HepG2 (cell line): Measurements from ENCODE around the gene ZNRD2. TPM values are rescaled to one million over a fixed set of nuclear protein-coding genes. Genes with fewer than 3 reads are reported as not detected.

ENCODE experiments used
- ATAC-seq: fragments of 200-7000 bp; cut with Tn5 transposase; 3 replicates; pipeline ENCODE4 v1.9.1; 2020; ENCODE audit warnings: mild to moderate bottlenecking, moderate library complexity
- BruUV-seq: library from RNA; stranded (reverse); fragments of 400-500 nt; replicated peaks from 2 replicates; lab custom pipeline; 2021; lab: Mats Ljungman, UMichigan
- CTCF ChIA-PET: fragments of 300-600 bp; formaldehyde crosslinking; extraction: SDS; loops from one replicate; lab custom pipeline; 2021; ENCODE audit warnings: low total read pairs, inconsistent platforms, low intra/inter-chr PET ratio; lab: Yijun Ruan, JAX
- POLR2A ChIA-PET: fragments of 350-600 bp; sonication (Branson Sonifier 250); formaldehyde crosslinking; loops from one replicate; lab custom pipeline; 2020; ENCODE audit warnings: antibody characterized with exemption, inconsistent platforms; lab: Yijun Ruan, JAX
- DNase-seq: peaks from one replicate; pipeline ENCODE4 v3.0.0-alpha.2; 2015; ENCODE audit warnings: low spot score
- FAIRE-seq: peaks from 3 replicates; lab custom pipeline; 2011; peaks lifted over from hg19 to GRCh38; lab: Jason Lieb, UNC
- H2AFZ ChIP-seq: one replicate; pipeline ENCODE4 v1.6.1; 2011; ENCODE audit warnings: low read length, inconsistent platforms
- H3K27ac ChIP-seq: fragments of 300-600 bp; 3 replicates; pipeline ENCODE4 v1.8.0; 2011; ENCODE audit warnings: mixed run types, mild to moderate bottlenecking, mixed read lengths, low read length, inconsistent platforms; ENCODE audit not compliant: insufficient read depth; ENCODE audit errors: extremely low read length
- H3K27me3 ChIP-seq, 2 experiments: fragments of 200-600 bp in 1 of 2; 2 replicates in 1 of 2; 3 replicates in 1 of 2; pipeline versions ENCODE4 v1.6.0 to v1.8.0; 2011; ENCODE audit warnings: low read length in 2 of 2, mild to moderate bottlenecking in 2 of 2, moderate library complexity in 2 of 2, inconsistent platforms in 1 of 2; ENCODE audit not compliant: insufficient read depth in 2 of 2, control insufficient read depth in 1 of 2
- H3K36me3 ChIP-seq, 2 experiments: fragments of 200-600 bp in 1 of 2; replicated peaks in 1 of 2; 2 replicates in 1 of 2; 3 replicates in 1 of 2; pipeline versions ENCODE4 v1.5.1 to v1.8.0; 2011; ENCODE audit warnings: low read length in 2 of 2, inconsistent platforms in 1 of 2; ENCODE audit not compliant: insufficient read depth in 2 of 2, control insufficient read depth in 1 of 2
- H3K4me1 ChIP-seq: 2 replicates; pipeline ENCODE4 v1.5.1; 2012; ENCODE audit warnings: low read length, inconsistent platforms; ENCODE audit not compliant: insufficient read depth
- H3K4me2 ChIP-seq: 2 replicates; pipeline ENCODE4 v1.6.0; 2011; ENCODE audit warnings: low read depth, low read length, inconsistent platforms
- H3K4me3 ChIP-seq, 3 experiments: fragments of 200-600 bp in 1 of 3; sonication (generic), shearing (Covaris generic) in 1 of 3; replicated peaks in 1 of 3; 2 replicates each; pipeline ENCODE4 v1.5.1; 2011 to 2016; ENCODE audit warnings: low read length in 3 of 3, inconsistent platforms in 2 of 3, low read depth in 2 of 3, mild to moderate bottlenecking in 2 of 3, control low read depth in 1 of 3, mixed read lengths in 1 of 3; ENCODE audit not compliant: insufficient read depth in 1 of 3
- H3K79me2 ChIP-seq: one replicate; pipeline ENCODE4 v1.6.1; 2011; ENCODE audit warnings: low read length, inconsistent platforms; ENCODE audit not compliant: insufficient read depth
- H3K9ac ChIP-seq: 2 replicates; pipeline ENCODE4 v1.6.0; 2011; ENCODE audit warnings: mild to moderate bottlenecking, low read depth, low read length, inconsistent platforms; ENCODE audit not compliant: insufficient read depth
- H3K9me3 ChIP-seq: 2 replicates; pipeline ENCODE4 v1.5.1; 2012; ENCODE audit warnings: mild to moderate bottlenecking, low read length
- H4K20me1 ChIP-seq: 2 replicates; pipeline ENCODE4 v1.6.0; 2011; ENCODE audit warnings: inconsistent platforms, mild to moderate bottlenecking, low read length, moderate library complexity; ENCODE audit not compliant: insufficient read depth
- EED ChIP-seq: sonication (generic); formaldehyde crosslinking; IDR thresholded peaks from 2 replicates; pipeline ENCODE4 v1.5.0; 2020; ENCODE audit warnings: mild to moderate bottlenecking, missing genetic modification reagents
- HIVEP1 ChIP-seq: sonication (generic); formaldehyde crosslinking; IDR thresholded peaks from 2 replicates; pipeline ENCODE4 v1.4.0; 2020; ENCODE audit warnings: mild to moderate bottlenecking, missing genetic modification reagents
- HNF4A ChIP-seq: sonication (generic); formaldehyde crosslinking; IDR thresholded peaks from 2 replicates; pipeline ENCODE4 v1.4.0; 2020; ENCODE audit warnings: missing genetic modification reagents
- PCBP2 ChIP-seq: fragments of 200-400 bp; formaldehyde crosslinking; optimal IDR thresholded peaks from 2 replicates; pipeline ENCODE3; 2018; ENCODE audit warnings: low read length, low read depth; ENCODE audit not compliant: poor library complexity, severe bottlenecking
- SP5 ChIP-seq: IDR thresholded peaks from 2 replicates; pipeline ENCODE4 v1.6.1; 2016; ENCODE audit warnings: low read depth, borderline replicate concordance
- ZNF121 ChIP-seq: sonication (generic); formaldehyde crosslinking; IDR thresholded peaks from 2 replicates; pipeline ENCODE4 v1.5.0; 2020; ENCODE audit warnings: mild to moderate bottlenecking, missing genetic modification reagents
- ZNF232 ChIP-seq: sonication (generic); formaldehyde crosslinking; IDR thresholded peaks from 2 replicates; pipeline ENCODE4 v1.4.0; 2020; ENCODE audit warnings: missing genetic modification reagents, borderline replicate concordance
- ZNF292 ChIP-seq: sonication (generic); formaldehyde crosslinking; IDR thresholded peaks from 2 replicates; pipeline ENCODE4 v1.8.1; 2022; ENCODE audit warnings: mild to moderate bottlenecking, low read depth, missing genetic modification reagents, borderline replicate concordance
- ZNF577 ChIP-seq: sonication (generic); formaldehyde crosslinking; IDR thresholded peaks from 2 replicates; pipeline ENCODE4 v1.4.0; 2020; ENCODE audit warnings: mild to moderate bottlenecking, low read depth, missing genetic modification reagents, borderline replicate concordance
- ZNF605 ChIP-seq: sonication (generic); formaldehyde crosslinking; IDR thresholded peaks from 2 replicates; pipeline ENCODE4 v1.8.0; 2022; ENCODE audit warnings: mild to moderate bottlenecking, missing genetic modification reagents
- ZSCAN20 ChIP-seq: sonication (generic); formaldehyde crosslinking; IDR thresholded peaks from 2 replicates; pipeline ENCODE4 v1.4.0; 2020; ENCODE audit warnings: missing genetic modification reagents, mild to moderate bottlenecking, borderline replicate concordance
- ZSCAN21 ChIP-seq: sonication (generic); formaldehyde crosslinking; IDR thresholded peaks from 2 replicates; pipeline ENCODE4 v1.8.0; 2022; ENCODE audit warnings: mild to moderate bottlenecking, missing genetic modification reagents, moderate library complexity, borderline replicate concordance
- ZSCAN29 ChIP-seq: sonication (generic); formaldehyde crosslinking; conservative IDR thresholded peaks from 2 replicates; pipeline ENCODE4 v1.4.0; 2020; ENCODE audit warnings: mild to moderate bottlenecking, missing genetic modification reagents
- whole genome bisulfite sequencing: methylation state at CpG from one replicate; pipeline ENCODE4 v1.1.6; 2017; ENCODE audit warnings: low lambda C conversion rate; 5-methylcytosine and 5-hydroxymethylcytosine counted together
- in situ Hi-C: cut with HindIII; loops from 2 replicates; pipeline ENCODE4 v1.10.0; 2017; ENCODE audit warnings: low pct_unique_long_range_greater_than_20kb; ENCODE audit not compliant: extremely low pct_ligation_motif_present
- intact Hi-C: fragments of 100-400 bp; cut with micrococcal nuclease; formaldehyde crosslinking; loops from one replicate; pipeline ENCODE4 v1.10.0; 2022; ENCODE audit not compliant: unreplicated experiment
- polyA plus RNA-seq, 8 experiments: library from polyadenylated mRNA; depleted of rRNA in 3 of 8; stranded (reverse) in 7 of 8; unstranded in 1 of 8; fragments of >200 nt; fragmentation: Illumina TruSeq in 4 of 8; extraction: Trizol in 4 of 8; gene quantifications; 2 replicates each; pipeline versions ENCODE4 v1.2.1 to v1.2.3, GENCODE V29; 2011 to 2016; ENCODE audit warnings: low read depth in 4 of 8, missing spikeins in 1 of 8, mixed read lengths in 1 of 8; ENCODE audit not compliant: insufficient read depth in 1 of 8
- total RNA-seq, 5 experiments: library from RNA; depleted of rRNA; stranded (reverse); fragments of >200 nt; fragmentation: Illumina TruSeq; extraction: Trizol; gene quantifications; 2 replicates each; pipeline ENCODE4 v1.2.3, GENCODE V29; 2016; ENCODE audit warnings: low read depth in 1 of 5
- TF ChIP-seq, protein P1 (sequence below): sonication (generic); formaldehyde crosslinking; IDR thresholded peaks from 2 replicates; pipeline ENCODE4 v1.4.0; 2020; ENCODE audit warnings: mild to moderate bottlenecking, missing genetic modification reagents
- TF ChIP-seq, protein P2 (sequence below): sonication (generic); formaldehyde crosslinking; IDR thresholded peaks from 2 replicates; pipeline ENCODE4 v1.4.0; 2020; ENCODE audit warnings: missing genetic modification reagents, borderline replicate concordance
- TF ChIP-seq, protein P3 (sequence below): sonication (generic); formaldehyde crosslinking; IDR thresholded peaks from 2 replicates; pipeline ENCODE4 v1.4.0; 2020; ENCODE audit warnings: missing genetic modification reagents, borderline replicate concordance

ZNRD2 gene
- total and polyA plus RNA-seq, 2 of the 13 experiments (the other 11 are each of a cell fraction or from before 2014, with no cell fraction given): 29.2 to 34.0 TPM

- no peaks in the 10 kb centered on the region for H4K20me1 ChIP-seq
- H3K4me1 ChIP-seq: peaks cover 64% of the 10 kb centered on the region
- no peak overlapping the region for H2AFZ ChIP-seq
- in situ Hi-C loops (no loop called here), intact Hi-C loops (no loop called here)
- H3K9ac ChIP-seq: peak overlapping the region; percentile 65
- FAIRE-seq: no peak
- H3K27me3 ChIP-seq: no peaks in the 10 kb centered on the region; a peak in 1 of 5 replicates
- peak overlapping the region; percentile 60 to 77 (median 63) for H3K4me3 ChIP-seq
- H3K79me2 ChIP-seq: peaks cover 17% of the 10 kb centered on the region
- WGBS: under 1% methylated on average over 12 of the region's 12 CpGs
- H3K9me3 ChIP-seq: no peaks in the 10 kb centered on the region
- ChIA-PET CTCF (no interaction called here), POLR2A (interaction anchor here (0.9 to 4.4 kb wide), 17 partner anchors 13 to 343 kb away, joined by 3 to 35 read pairs (median 6); partner anchors contain the start of genes CAPN1, MALAT1, NEAT1 and PCNX3)
- ATAC-seq: peak; percentile 74
- peak overlapping the region; percentile 96 for H3K4me2 ChIP-seq
- H3K27ac ChIP-seq: peak overlapping the region; percentile 37
- DNase-seq: no peak
- peaks cover 0 to 1% of the 10 kb centered on the region in 2 experiments; a peak in 1 of 5 replicates for H3K36me3 ChIP-seq
- no TSS peak for BruUV-seq
- peak; percentile 96 for TF ChIP-seq ZSCAN29 (CRISPR knock-in tag)
- peak; percentile 25; the same call in 1 of the 2 replicates for TF ChIP-seq SP5 (CRISPR knock-in tag)
- TF ChIP-seq ZSCAN20 (CRISPR knock-in tag): peak; percentile 61; the same call in 1 of the 2 replicates
- TF ChIP-seq HIVEP1: peak; percentile 29; the same call in 1 of the 2 replicates
- TF ChIP-seq, protein P1, sequence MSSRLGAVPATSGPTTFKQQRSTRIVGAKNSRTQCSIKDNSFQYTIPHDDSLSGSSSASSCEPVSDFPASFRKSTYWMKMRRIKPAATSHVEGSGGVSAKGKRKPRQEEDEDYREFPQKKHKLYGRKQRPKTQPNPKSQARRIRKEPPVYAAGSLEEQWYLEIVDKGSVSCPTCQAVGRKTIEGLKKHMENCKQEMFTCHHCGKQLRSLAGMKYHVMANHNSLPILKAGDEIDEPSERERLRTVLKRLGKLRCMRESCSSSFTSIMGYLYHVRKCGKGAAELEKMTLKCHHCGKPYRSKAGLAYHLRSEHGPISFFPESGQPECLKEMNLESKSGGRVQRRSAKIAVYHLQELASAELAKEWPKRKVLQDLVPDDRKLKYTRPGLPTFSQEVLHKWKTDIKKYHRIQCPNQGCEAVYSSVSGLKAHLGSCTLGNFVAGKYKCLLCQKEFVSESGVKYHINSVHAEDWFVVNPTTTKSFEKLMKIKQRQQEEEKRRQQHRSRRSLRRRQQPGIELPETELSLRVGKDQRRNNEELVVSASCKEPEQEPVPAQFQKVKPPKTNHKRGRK (CRISPR knock-in tag): 0 out of 2 replicates have a peak, but pooled peaks have one; percentile 43
- TF ChIP-seq EED (CRISPR knock-in tag): no peak
- TF ChIP-seq HNF4A (CRISPR knock-in tag): no peak
- TF ChIP-seq ZSCAN21: peak; percentile 90
- TF ChIP-seq ZNF605 (CRISPR knock-in tag): peak; percentile 74; the same call in 1 of the 2 replicates
- TF ChIP-seq, protein P2, sequence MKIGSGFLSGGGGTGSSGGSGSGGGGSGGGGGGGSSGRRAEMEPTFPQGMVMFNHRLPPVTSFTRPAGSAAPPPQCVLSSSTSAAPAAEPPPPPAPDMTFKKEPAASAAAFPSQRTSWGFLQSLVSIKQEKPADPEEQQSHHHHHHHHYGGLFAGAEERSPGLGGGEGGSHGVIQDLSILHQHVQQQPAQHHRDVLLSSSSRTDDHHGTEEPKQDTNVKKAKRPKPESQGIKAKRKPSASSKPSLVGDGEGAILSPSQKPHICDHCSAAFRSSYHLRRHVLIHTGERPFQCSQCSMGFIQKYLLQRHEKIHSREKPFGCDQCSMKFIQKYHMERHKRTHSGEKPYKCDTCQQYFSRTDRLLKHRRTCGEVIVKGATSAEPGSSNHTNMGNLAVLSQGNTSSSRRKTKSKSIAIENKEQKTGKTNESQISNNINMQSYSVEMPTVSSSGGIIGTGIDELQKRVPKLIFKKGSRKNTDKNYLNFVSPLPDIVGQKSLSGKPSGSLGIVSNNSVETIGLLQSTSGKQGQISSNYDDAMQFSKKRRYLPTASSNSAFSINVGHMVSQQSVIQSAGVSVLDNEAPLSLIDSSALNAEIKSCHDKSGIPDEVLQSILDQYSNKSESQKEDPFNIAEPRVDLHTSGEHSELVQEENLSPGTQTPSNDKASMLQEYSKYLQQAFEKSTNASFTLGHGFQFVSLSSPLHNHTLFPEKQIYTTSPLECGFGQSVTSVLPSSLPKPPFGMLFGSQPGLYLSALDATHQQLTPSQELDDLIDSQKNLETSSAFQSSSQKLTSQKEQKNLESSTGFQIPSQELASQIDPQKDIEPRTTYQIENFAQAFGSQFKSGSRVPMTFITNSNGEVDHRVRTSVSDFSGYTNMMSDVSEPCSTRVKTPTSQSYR (CRISPR knock-in tag): no peak
- TF ChIP-seq ZNF577: no peak
- TF ChIP-seq, protein P3, sequence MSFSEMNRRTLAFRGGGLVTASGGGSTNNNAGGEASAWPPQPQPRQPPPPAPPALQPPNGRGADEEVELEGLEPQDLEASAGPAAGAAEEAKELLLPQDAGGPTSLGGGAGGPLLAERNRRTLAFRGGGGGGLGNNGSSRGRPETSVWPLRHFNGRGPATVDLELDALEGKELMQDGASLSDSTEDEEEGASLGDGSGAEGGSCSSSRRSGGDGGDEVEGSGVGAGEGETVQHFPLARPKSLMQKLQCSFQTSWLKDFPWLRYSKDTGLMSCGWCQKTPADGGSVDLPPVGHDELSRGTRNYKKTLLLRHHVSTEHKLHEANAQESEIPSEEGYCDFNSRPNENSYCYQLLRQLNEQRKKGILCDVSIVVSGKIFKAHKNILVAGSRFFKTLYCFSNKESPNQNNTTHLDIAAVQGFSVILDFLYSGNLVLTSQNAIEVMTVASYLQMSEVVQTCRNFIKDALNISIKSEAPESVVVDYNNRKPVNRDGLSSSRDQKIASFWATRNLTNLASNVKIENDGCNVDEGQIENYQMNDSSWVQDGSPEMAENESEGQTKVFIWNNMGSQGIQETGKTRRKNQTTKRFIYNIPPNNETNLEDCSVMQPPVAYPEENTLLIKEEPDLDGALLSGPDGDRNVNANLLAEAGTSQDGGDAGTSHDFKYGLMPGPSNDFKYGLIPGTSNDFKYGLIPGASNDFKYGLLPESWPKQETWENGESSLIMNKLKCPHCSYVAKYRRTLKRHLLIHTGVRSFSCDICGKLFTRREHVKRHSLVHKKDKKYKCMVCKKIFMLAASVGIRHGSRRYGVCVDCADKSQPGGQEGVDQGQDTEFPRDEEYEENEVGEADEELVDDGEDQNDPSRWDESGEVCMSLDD: 0 out of 2 replicates have a peak, but pooled peaks have one; percentile 20
- TF ChIP-seq PCBP2: no peak
- TF ChIP-seq ZNF232 (CRISPR knock-in tag): peak; percentile 43; the same call in 1 of the 2 replicates
- 0 out of 2 replicates have a peak, but pooled peaks have one; percentile 56 for TF ChIP-seq ZNF292
- no peak for TF ChIP-seq ZNF121 (CRISPR knock-in tag)
Observed at GRCh38 chr11:65524014-65524740, 46.1 kb upstream of the ZNRD2 start.
